GM19372 (cell line): ENCODE data around the gene PLPP4.

ENCODE experiments used
- ATAC-seq: cut with Tn5 transposase; IDR thresholded peaks from one replicate; pipeline ENCODE4 v1.9.1; 2021; ENCODE audit warnings: mild to moderate bottlenecking, low read depth, moderate library complexity; ENCODE audit not compliant: unreplicated experiment

Gene PLPP4

DNA sequence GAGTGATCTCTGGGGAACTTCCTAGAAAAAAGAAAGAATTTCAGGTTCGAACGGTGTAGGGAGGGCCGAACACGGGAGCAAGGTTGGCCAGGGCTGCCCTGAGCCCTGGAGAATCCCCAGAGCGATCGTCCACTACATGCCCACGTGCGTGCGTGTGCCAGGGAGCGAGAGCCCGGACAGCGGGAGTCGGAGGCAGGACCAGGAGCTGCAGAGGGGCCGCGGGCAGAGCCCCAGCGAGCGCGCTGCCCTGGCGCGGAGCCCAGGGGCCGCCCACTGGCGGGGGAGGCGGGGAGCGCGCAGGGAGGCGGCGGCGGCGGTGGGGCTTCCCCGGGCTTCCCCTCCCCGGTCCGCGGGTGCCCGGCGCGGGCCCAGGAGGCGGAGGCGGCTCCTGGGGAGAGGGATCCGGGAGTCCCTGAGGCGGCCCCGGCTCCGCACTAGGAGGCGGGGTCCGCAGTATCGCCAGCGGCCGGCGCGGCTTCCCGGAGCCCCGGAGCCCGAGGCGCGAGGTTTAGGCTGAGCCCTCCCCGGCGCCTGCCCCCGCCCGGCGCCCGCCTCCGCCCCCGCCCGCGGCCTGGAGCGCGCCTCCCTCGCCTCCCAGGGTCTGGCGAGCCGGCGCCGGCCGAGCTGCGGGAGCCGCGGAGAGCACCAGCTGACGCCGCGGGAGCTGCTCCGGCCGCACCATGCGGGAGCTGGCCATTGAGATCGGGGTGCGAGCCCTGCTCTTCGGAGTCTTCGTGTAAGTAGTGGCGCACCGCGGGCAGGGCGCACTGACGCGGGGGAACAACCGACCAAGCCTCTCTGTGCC lies at the start of gene PLPP4:
Gene PLPP4 (plus strand): TSS at position 602 of the 805 bp plus-strand sequence. CDS start 79 bp downstream, at position 681.
- no peak for ATAC-seq

DNA sequence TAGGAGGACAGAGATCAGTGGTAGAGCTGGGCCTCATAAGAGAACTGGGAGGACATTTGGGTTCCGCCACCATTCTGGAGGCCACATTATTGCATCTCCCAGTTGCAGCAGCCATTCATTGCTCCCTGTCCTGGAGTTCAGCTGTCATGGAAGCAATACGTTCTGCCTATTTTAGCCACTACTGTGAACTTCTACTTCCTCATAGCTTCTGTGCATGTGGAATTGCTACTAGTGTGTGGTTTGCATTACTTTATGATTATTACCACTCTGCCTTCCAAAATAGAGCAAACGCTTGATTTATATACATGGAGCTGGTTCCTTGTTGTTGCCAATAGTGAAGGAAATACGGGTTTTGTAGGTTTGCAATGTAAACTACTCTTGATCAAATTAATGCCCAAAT lies 47.2 kb upstream of the PLPP4 start:
- ATAC-seq, result no peak

GRCh38 chr10:120414946-120415345 lies 42.1 kb upstream of the PLPP4 start:
- no peak for ATAC-seq

- no peak for ATAC-seq
These were observed 41.2 kb upstream of the PLPP4 start for GRCh38 chr10:120415709-120416330.

DNA sequence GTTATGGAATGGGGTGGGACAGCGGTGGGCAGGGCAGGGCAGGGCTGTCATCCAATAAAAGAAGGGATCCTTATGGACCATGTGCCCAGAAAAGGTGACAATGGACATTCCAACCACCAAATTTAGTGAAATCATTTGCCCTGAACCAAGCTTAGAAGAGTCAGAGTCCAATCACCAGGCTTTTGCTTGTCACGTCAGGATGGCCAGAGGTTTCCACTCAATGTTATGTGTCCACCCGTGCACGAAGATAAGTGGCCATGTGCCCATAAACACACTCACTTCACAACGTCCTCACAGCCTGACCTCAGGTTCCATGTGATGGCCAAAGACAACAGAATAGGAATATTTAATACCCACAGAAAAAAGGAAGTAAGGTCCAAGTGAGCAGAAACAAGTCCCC lies 36.6 kb upstream of the PLPP4 start:
- no peak for ATAC-seq

DNA sequence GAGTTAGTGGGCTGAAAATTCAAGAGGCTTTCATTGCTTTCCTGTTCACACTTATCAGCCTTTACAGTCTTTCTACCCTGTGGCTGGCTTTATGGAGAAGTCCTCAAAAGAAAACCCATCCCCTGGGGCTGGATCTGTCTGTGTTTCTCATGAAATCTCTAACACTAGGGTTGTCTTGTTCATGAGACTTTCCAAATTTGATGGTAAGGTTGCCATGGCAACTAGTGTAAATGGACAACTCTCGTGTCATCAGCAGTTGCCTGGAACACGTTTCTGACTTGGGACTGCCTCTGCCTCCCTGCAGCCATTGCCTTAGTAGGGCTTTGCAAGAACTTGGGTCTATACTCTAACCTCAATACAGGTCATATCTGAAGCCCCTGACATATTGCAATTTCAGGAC lies 35.8 kb upstream of the PLPP4 start:
- ATAC-seq, result no peak

GRCh38 chr10:120422457-120422856 lies 34.6 kb upstream of the PLPP4 start:
- no peak for ATAC-seq

DNA sequence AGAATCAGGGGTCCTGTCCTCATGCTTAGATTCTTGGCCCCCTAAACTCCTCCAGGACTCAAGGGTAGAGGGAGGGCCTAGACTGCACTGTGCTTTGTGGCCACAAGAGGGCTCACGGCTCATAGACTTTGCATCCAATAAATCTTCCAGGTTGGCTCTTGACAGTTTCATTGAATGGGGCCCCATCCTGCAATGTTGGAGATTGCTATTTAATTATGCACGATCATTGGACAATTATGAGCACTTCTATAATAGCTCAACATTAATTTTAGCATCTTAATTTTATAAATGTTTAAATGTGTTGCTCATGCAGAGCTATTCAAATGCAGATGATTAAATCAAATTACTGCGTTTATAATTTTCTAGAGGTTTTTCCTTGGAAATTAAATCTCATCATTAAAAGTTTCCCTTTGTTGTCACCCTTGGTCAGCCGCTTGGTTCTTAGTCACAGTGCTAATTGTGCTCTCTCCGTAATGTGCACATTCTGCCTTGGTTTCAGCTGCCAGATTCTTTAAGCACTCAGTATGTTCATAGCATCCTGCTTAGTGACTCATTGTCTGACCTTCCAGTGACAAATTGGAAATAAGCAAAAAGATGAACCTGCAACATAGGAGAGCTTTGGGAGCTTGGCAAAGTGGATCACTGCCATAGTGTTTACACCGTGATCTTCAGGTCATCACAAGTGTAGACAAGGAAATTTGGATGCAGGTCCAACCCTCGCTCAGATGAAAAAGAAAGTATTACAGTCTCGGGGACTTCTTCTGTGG lies 33.4 kb upstream of the PLPP4 start:
- ATAC-seq, result no peak

GRCh38 chr10:120424198-120424464 lies 32.9 kb upstream of the PLPP4 start:
- no peak for ATAC-seq

GRCh38 chr10:120426306-120426705 lies 30.7 kb upstream of the PLPP4 start:
- no peak for ATAC-seq

- no peak for ATAC-seq
These were observed 28.3 kb upstream of the PLPP4 start for GRCh38 chr10:120428754-120429153.

- ATAC-seq, result no peak
These were observed 27.6 kb upstream of the PLPP4 start for GRCh38 chr10:120429395-120429794.

GRCh38 chr10:120431251-120431651 lies 25.8 kb upstream of the PLPP4 start:
- ATAC-seq, result no peak

DNA sequence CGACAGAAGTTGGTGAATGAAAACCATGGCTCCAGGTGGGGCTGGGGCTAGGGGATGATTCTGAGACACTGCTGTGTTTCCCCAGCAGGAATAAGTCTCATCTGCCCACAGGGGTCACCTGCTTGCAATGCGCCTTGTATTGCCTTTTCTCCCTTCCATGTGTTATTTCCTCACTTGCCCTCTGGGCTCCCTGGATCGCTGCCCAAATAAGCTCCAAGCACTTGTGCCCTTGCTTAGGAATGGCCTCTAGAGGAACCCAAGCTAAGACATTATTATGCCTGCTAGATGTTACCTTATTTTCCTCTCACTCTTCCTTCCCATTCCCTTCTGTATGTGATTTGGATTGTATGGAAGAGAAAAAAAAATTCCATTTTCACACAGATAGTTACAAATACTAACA lies 24.8 kb upstream of the PLPP4 start:
- ATAC-seq, result no peak

- no peak for ATAC-seq
These were observed 23.9 kb upstream of the PLPP4 start for GRCh38 chr10:120433141-120433540.

GRCh38 chr10:120436439-120437112 lies 20.5 kb upstream of the PLPP4 start:
- ATAC-seq, result no peak

- ATAC-seq, result no peak
These were observed 19.5 kb upstream of the PLPP4 start for GRCh38 chr10:120437541-120437940.

DNA sequence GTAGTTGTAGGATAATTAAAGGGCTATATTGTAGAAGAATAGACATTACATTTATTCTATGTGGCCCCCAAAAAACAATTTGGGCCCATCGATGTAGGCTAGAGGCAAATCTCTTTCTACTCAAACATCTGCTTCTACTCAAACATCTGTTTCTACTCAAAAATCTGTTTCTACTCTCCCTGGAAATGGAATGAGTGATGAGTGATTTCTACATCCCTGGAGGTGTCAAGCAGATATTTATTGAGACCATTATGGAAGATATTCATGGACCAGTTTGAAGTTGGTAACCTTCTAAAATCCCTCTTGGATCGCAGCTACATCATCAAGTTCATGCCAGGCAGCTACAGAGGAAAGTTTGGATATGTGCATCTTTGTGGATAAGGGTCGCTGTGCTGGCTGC lies 5.1 kb upstream of the PLPP4 start:
- no peak for ATAC-seq

GRCh38 chr10:120453319-120453718 lies 3.7 kb upstream of the PLPP4 start:
- ATAC-seq, result no peak

DNA sequence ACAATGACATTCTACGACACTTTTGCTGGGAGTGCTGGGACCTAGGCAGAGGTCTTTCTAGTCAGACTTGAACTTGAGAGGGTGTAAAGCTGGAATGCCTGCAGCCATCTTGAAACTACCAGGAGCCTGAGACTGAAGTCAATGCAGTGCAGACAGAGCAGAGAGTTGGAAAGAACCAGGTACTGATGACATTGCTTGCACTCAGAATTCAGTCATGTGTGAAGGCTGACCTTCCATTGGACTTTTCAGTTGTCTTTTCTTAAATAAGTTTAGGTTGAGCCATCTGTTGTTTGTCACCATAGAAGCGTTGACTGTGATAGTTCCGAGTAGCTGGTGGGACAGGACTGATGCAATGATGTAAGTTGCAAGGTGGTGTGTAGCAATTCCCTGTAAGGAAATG lies 3.1 kb upstream of the PLPP4 start:
- no peak for ATAC-seq

GRCh38 chr10:120455004-120455403 lies 2.0 kb upstream of the PLPP4 start:
- no peak for ATAC-seq
